Panc1 (cell line): Measurements from ENCODE around the gene LRRC8B.

Source experiments
- CTCF ChIP-seq: fragments of 450-650 bp; IDR thresholded peaks from 2 replicates; pipeline ENCODE4 v1.5.1; 2017; ENCODE audit warnings: mild to moderate bottlenecking
- POLR2AphosphoS5 ChIP-seq: IDR thresholded peaks from 2 replicates; pipeline ENCODE4 v1.6.1; 2012; ENCODE audit warnings: mild to moderate bottlenecking, low read depth, low read length, moderate library complexity

GRCh38 chr1:89587729-89588161 is 63.1 kb downstream of the LRRC8B start:
- TF ChIP-seq CTCF = no peak
- TF ChIP-seq POLR2AphosphoS5 = no peak
